NCI-H748 (cell line): ENCODE data around the gene OR8B3.
"Not testable (repeated sequence)": the region's sequence is repeated elsewhere in the genome, so short reads cannot be mapped to it uniquely, and the experiment has no call there.

ENCODE experiments used
- DNase-seq: peaks from one replicate; lab custom pipeline; 2025; ENCODE audit not compliant: unreplicated experiment; lab: John Stamatoyannopoulos, UW

Gene OR8B3, protein sequence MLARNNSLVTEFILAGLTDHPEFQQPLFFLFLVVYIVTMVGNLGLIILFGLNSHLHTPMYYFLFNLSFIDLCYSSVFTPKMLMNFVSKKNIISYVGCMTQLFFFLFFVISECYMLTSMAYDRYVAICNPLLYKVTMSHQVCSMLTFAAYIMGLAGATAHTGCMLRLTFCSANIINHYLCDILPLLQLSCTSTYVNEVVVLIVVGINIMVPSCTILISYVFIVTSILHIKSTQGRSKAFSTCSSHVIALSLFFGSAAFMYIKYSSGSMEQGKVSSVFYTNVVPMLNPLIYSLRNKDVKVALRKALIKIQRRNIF

DNA sequence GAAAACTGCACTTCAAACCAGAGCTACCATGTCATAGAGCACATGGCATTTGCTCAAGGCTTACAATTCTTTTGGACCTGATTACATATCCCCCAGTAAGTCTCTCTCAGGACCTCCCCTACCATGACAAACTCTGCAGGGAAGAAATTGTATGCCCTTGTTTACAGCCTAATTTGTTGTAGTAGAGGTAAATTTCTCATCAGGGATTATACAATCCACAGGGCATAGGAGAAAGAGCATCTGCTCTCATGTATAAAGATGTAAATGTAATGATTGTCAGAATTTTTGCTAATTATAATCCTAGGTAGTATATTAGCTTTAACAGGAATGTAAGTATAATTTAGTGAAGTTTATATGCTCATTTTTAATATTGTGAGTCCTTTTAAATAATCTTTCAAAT lies at the start of gene OR8B3:
Gene OR8B3 (minus strand): TSS at position 101 of the 400 bp plus-strand sequence. CDS start 1,673 bp downstream, outside the sequence.
- DNase-seq: no peak

DNA sequence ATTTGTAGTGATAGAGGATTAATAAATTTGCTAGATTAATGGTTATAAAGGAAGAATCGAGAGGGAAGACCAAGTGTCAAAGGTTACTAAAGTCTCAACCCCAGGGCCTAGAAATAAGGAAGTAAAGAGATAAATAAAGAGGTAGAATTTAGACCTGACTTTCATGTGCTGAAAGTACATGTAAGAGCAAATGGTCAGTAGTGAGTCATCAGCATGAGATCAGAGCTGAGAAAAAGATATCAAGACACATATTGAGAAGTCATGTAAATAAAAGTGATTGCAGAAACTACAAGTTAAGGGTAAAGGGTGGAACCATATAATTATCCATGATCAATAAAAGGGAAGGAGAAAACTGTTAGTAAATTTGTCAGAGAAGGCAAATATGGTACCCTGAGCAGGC lies 48.1 kb upstream of the OR8B3 start:
- DNase-seq: no peak

DNA sequence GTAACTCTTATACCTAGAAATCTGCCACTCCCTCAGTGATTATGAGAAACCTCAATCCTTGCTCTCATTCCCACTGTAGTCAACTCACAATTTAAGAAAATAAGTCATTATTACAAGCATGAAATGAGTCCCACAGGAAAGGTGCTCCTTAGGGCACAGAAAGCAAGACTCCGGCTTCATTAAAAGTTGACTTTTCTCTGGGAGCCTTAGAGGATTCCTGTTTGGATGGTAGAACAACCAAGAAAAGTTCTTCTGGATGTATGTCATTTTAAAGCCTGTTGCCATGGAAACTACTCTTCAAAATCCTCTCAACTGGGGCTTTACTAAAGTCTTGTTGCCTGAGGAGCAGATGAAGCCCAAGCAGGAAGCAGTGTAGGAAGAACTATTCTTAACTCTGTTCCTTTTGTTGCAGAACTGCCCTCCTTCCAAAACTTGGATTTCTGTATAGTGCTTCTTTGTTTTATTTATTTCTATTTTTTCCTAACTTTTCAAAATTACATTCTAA lies 46.9 kb upstream of the OR8B3 start, which contains the start of gene OR8B8:
Gene OR8B8 (minus strand): TSS at position 51 of the 505 bp plus-strand sequence. CDS start 4,611 bp downstream, outside the sequence.
- no peak for DNase-seq

DNA sequence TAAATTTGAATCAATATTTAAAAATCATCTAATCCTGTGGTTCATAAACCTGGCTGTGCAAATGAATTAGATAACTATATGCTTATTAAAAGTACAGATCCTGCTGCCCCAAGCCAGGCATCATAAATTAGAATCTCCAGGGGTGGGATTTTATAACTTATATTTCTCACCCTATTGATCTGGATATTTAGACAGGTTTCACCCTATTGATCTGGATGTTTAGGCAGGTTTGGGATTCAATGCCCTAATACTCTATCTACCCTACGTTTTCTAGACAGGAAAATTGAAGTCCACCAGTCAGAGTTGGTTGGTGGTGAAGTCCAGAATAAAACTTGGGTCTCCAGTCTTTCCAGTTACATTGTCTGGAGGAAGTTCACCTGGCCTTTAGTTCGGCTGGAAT lies 44.0 kb upstream of the OR8B3 start:
- no peak for DNase-seq

DNA sequence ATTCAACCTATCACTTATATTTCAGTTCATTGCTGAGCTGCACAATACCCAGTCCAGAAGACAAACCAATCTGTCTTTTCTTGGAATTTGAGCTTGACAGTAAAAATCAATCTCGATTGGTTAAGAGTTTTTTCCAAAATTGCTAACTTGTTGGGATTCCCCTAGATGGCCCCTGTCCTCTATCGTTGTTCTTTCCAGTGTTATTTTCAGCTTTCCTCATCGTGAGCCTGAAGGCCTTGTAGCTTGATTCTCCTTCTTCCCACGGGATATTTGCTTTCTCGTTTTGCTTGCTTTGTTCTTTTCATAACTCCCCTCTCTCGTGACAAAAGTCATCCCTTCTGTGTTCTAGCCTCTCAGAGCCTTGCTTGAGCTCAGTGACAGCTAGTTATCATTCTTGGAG lies 43.6 kb upstream of the OR8B3 start:
- DNase-seq: no peak

DNA sequence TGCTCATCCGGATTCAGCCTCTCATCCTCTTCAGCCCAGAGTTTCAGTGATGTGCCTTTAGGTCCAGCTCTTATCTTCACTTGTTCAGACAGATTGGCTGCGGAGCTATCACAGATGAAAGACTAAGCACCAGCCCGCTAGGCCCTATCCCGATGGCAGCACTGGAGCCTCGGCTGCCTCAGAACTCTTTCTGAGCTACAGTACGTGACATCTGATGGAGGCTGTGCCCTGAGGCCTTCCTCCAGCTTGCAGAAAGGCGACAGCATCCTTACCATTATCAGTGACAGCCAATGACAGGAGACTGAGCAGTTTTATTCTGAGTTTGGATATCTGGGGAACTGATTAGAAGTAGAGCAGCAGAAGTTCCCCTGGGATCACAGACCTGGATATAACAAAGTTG lies 42.7 kb upstream of the OR8B3 start:
- no peak for DNase-seq

DNA sequence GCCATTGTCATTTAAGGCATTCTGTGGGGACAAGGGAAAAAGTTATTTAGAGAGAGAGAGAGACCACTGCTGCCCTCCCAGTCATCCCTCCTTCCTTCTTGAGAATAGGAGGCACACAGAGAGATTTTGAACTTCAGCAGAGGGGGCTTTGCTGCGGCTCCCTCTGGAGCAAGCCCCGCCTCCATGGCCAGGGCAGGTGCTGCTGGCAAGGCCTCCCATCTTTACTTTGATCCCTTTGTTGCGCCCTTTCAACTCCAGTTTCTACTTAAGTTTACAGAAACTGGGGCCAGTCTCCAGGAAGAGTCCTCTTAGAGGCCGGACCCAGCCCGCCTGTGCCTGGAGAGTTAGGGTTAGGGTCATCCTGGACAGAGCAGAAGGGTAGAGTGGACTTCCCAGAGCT lies 42.3 kb upstream of the OR8B3 start:
- DNase-seq: no peak

DNA sequence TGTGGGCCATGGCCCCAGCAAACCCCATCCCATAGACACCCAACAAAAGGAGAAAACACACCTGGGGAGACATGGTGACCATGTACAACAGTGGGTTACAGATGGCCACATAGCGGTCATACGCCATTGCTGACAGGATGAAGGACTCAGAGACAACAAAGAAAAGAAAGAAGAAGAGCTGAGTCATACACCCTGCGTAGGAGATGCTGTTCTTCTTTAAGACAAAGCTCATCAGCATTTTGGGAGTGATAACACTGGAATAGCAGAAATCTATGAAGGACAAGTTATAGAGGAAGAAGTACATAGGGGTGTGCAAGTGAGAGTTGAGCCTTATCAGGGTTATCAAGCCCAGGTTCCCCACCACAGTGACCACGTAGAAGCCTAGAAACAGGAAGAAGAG lies 41.8 kb upstream of the OR8B3 start:
- DNase-seq: no peak

DNA sequence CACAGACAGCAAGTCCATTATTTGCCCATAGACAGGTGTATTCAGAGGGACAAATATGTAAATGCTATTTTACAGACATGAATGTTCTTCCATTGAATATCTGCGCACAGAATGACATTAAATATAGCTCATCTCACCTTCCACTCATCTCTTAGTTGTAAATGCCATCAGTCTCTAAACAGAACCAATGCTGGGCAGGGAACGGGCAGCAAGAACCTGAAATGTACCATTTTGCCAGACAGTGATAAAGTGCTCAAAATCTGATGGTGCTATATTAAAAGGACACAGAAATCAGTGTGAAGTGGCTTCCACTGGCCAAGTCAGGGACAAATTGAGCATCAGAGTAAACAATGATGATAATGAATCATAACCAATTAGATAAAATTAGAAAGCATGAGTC lies 35.9 kb upstream of the OR8B3 start:
- no peak for DNase-seq

DNA sequence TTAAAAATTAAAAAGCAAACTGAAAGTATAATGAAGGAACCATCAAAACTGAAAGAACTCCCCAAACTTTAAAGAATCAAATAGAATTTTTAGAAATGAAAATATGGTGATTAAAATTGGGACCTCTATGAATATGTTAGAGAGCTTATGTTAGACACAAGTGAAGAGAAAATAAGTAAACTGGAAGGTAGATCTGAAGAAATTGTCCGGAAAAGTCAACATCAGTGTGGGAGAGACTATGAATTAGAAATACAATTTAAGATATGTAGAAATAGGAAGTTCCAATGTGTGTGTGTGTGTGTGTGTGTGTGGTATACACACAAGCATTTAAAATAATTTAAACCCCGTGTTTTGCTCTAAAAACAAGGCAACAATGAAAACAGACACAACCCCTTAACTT lies 30.8 kb upstream of the OR8B3 start:
- DNase-seq: no peak

DNA sequence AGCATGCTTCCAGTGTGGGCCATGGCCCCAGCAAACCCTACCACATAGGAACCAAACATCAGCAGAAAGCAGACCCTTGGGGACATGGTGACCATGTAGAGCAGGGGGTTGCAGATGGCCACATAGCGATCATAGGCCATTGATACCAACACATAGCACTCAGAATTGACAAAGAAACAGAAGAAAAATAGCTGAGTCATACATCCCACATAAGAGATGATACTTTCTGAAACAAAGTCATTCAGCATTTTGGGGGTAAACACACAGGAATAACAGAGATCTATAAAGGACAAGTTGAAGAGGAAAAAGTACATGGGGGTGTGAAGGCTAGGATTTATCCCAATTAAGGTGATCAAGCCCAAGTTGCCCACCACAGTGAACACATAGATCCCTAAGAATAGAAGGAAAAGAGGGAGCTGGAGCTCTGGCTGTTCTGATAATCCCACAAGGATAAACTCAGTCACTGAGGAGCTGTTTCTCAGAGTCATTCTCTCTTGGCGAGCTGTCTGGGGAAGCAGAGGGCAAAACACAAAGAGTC lies 25.6 kb upstream of the OR8B3 start, which contains the start of gene OR8B4:
Gene OR8B4 (minus strand): TSS at position 488 of the 538 bp plus-strand sequence. CDS start 0 bp downstream, at position 488.
- no peak for DNase-seq

DNA sequence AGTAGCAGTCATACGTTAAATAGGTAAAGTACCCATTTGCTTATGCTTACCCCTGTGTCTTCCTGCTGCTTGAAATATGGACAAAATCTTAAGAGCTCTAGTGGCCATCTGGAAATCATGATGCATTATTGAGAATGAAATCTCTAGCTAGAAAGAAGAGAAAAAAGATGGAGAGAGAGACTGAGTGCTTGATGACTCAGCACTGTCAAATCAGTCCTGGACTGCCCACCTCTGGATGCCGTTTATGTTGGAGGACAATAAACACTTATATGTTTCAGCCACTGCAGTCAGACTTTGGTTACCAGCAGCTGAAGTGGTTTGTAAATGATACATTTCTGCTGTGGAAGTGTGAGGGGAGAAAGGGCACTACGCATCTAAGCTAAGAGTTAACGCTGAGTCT lies 22.2 kb upstream of the OR8B3 start:
- no peak for DNase-seq

DNA sequence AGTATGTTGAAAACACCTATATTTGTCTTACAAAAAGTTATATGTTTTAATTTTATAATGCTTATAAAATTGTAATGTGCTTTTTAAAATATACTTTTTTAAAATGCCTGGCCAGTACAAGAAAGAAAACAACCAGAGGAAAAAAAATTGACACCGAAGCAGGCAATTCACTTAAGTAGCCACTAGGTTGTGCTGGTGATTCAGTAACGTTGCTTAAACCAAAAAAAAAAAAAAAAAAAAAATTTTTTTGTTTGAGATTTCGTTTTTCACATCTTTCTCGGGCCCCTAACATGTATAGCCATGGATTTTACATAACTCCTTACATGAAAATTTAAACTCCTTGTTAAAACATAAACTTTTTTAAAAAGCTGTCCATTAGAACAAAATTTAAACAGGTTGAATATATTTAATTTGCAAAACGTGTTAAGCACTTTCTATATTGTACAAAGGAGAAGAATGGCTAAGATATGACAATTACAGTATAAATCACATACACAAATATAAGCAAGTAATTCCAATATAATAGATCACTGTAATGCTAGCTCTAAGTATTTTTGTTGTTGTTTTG lies 16.6 kb upstream of the OR8B3 start:
- DNase-seq: peak; percentile 36

DNA sequence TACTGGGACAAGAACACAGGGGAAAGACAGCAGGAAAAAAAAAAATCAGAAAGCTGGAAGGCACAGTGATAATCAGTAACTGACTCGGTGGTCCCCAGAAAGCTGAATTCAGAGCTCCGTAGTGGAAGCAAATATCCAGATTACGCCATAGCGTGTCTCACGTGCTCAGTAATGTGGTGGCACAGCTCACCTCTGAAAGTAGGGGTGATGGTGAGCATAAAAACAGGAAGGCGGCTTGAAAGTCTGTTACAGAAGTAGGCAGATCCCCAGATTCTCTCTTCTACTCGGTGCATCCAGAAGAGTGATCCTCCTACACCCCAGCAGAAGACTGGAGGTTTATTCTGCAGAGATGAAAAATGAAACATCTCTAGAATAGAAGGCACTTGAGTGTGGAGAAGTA lies 11.1 kb upstream of the OR8B3 start:
- DNase-seq: no peak

DNA sequence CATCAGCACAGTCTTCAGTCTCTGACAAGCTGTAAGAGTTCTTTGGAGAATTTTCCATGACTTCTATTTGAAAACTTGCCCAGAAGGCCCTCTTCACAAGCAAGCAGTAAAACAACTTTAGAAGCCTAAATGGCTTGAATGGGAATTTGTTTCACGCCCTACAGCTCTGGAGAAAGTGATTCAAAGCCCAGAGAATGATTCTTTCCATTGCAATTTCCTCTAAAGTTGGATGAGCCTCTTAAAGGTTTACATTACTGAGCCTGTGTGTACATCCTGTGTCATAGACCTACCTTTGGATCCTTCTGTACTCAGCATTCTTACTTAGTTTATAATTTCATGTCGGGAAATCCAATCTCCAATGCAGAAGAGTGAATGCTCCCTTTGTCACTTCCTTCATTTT lies 6.8 kb upstream of the OR8B3 start:
- no peak for DNase-seq

DNA sequence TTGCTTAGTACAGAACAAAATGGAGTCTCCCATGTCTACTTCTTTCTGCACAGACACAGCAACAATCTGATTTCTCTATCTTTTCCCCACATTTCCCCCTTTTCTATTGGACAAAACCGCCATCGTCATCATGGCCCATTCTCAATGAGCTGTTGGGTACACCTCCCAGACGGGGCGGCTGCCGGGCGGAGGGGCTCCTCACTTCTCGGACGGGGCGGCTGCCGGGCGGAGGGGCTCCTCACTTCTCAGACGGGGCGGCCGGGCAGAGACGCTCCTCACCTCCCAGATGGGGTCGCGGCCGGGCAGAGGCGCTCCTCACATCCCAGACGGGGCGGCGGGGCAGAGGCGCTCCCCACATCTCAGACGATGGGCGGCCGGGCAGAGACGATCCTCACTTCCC lies 4.4 kb upstream of the OR8B3 start:
- DNase-seq: not testable (repeated sequence)

DNA sequence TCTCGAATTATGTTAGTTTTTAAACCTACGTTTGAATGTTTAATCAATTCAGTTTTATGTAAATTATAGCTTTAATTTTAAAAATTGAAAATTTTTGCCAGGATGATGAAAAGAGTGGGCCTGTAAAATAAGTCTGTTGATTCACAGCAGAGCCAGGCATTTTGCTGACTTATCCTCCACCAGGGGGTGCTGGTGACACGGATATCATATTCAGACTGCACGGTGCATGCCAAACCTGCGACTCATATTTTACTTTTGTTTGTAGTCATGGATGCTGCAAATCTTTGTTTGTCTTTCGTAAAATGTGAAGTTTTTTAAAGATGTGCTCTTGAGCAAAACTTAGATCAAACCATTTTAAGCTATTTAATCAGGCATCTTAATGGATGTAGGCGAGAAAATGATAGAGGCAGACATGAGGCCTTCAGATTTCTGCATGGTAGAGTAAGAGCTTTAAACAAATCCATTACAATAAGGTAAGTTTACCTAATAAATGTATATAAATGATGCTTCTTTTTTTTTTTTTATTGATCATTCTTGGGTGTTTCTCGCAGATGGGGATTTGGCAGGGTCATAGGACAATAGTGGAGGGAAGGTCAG lies 3.6 kb upstream of the OR8B3 start:
- DNase-seq: peak; percentile 23

DNA sequence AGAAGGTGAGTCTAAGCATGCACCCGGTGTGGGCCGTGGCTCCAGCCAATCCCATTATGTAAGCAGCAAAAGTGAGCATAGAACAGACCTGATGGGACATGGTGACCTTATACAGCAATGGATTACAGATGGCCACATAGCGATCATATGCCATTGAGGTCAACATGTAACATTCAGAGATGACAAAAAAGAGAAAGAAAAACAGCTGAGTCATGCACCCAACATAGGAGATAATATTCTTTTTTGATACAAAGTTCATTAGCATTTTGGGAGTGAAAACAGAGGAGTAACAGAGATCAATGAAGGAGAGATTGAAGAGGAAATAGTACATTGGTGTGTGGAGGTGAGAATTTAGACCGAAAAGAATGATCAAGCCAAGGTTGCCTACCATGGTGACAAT lies 2.0 kb downstream of the OR8B3 start:
- DNase-seq: not testable (repeated sequence)

DNA sequence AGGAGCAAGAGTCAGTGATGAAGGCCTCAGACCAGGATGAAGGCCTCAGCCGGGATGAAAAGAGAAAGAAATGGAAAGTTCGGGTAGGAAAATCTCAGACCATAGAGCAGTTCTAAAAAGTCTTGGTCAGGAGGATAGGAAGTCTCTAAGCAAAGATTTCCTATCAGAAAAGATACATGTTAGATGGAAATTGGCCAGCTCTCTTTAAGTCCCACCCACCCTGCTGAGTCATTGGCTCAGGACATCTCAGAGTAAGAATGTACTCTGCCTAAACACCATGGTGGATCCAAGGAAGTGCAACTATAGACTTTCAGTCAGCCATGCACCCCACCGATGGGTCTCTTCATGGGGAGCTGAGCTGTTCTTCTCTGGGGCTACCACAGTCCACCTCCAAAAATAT lies 4.4 kb downstream of the OR8B3 start:
- no peak for DNase-seq

DNA sequence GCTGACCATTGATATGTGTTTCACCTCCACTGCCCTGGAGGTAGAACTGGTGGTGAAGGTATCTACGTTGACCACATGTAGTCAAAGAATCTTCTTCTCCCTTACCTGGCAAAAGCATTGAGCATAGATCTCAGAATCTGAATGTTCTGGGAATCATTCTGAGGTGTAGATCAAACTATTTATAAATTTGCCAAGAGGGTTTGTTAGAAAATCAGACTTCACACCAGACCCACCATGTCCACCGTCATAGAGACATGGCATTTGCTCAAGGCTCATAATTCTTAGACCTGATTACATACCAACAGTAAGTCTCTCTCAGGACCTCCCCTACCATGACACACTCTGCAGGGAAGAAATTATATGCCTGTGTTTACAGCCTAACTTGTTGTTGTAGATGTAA lies 14.4 kb downstream of the OR8B3 start, which contains the start of gene OR8B2:
Gene OR8B2 (minus strand): TSS at position 101 of the 400 bp plus-strand sequence. CDS start 1,156 bp downstream, outside the sequence.
- no peak for DNase-seq

DNA sequence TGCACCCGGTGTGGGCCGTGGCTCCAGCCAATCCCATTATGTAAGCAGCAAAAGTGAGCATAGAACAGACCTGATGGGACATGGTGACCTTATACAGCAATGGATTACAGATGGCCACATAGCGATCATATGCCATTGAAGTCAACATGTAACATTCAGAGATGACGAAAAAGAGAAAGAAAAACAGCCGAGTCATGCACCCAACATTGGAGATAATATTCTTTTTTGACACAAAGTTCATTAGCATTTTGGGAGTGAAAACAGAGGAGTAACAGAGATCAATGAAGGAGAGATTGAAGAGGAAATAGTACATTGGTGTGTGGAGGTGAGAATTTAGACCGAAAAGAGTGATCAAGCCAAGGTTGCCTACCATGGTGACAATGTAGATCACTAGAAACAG lies 16.0 kb downstream of the OR8B3 start:
- DNase-seq: not testable (repeated sequence)

DNA sequence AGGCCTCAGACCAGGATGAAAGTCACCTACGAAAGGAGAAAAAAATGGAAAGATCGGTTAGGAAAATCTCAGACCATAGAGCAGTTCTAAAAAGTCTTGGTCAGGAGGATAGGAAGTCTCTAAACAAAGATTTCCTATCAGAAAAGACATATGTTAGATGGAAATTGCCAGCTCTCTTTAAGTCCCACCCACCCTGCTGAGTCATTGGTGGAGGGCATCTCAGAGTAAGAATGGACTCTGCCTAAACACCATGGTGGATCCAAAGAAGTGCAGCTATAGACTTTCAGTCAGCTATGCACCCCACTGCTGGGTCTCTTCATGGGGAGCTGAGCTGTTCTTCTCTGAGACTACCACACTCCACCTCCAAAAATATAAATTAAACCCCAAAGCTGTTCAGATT lies 18.2 kb downstream of the OR8B3 start:
- DNase-seq: no peak
